Large intestine (tissue), 3 donors: ENCODE measurements around the gene NPIPA5. TPM values are rescaled to one million over a fixed set of nuclear protein-coding genes. Genes with fewer than 3 reads are reported as not detected.
"Not testable (repeated sequence)": the region's sequence is repeated elsewhere in the genome, so short reads cannot be mapped to it uniquely, and the experiment has no call there.

ENCODE experiments used
- DNase-seq, 2 donors: peaks; one replicate each; pipeline versions ENCODE4 v3.0.0 to v3.0.0-alpha.2; 2013
- H3K27ac ChIP-seq: one replicate; pipeline ENCODE4 v1.5.1; 2013; ENCODE audit warnings: low read length
- H3K27me3 ChIP-seq: 2 replicates; pipeline ENCODE4 v1.6.1; 2013; ENCODE audit warnings: low read length; ENCODE audit not compliant: control insufficient read depth, insufficient read depth
- H3K36me3 ChIP-seq: 2 replicates; pipeline ENCODE4 v1.6.1; 2013; ENCODE audit warnings: low read length; ENCODE audit not compliant: control insufficient read depth, insufficient read depth
- H3K4me1 ChIP-seq: one replicate; pipeline ENCODE4 v1.6.1; 2013; ENCODE audit warnings: low read length; ENCODE audit not compliant: control insufficient read depth, insufficient read depth
- H3K4me3 ChIP-seq: one replicate; pipeline ENCODE4 v1.5.1; 2013; ENCODE audit warnings: low read length
- H3K9me3 ChIP-seq: one replicate; pipeline ENCODE4 v1.6.1; 2013; ENCODE audit warnings: mild to moderate bottlenecking, low read depth, low read length, moderate library complexity; ENCODE audit not compliant: control insufficient read depth
- WGBS: methylation state at CpG from one replicate; pipeline ENCODE4 v1.1.5; 2013; ENCODE audit warnings: low lambda C conversion rate; ENCODE audit not compliant: insufficient coverage; 5-methylcytosine and 5-hydroxymethylcytosine counted together
- polyA plus RNA-seq: library from polyadenylated mRNA; unstranded; fragments of 120-200 nt; gene quantifications from one replicate; pipeline ENCODE4 v1.2.1, GENCODE V29; 2013

NPIPA5 gene
- polyA plus RNA-seq, 1 donor, result 19.6 TPM

DNA sequence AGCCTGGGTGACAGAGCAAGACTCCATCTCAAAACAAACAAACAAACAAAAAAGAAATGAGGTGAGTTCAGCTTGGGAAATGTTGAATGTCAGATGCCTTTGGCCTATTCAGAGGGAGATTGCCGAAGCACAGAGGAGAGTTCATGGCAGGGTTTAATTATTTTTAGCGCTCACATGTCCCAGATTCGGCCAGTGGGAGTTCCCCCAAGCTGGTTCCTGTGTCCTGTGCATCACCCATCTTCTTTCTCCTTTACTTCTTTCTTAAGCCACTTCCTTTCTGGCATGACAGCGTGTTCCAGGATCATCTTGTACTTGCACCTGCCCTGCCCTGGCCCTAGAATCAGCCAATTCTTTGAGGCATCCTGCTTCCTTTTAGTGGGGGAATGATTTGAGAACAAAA is 26.7 kb upstream of the NPIPA5 start:
- no peaks in the 10 kb centered on the region for H3K9me3 ChIP-seq
- H3K27ac ChIP-seq, result no peak overlapping the region
- H3K36me3 ChIP-seq, result peaks cover 2% of the 10 kb centered on the region
- no peaks in the 10 kb centered on the region for H3K4me1 ChIP-seq
- H3K27me3 ChIP-seq, result no peaks in the 10 kb centered on the region
- 86% methylated on average over 2 of the region's 4 CpGs for WGBS
- no peak overlapping the region for H3K4me3 ChIP-seq
- no peak for DNase-seq

DNA sequence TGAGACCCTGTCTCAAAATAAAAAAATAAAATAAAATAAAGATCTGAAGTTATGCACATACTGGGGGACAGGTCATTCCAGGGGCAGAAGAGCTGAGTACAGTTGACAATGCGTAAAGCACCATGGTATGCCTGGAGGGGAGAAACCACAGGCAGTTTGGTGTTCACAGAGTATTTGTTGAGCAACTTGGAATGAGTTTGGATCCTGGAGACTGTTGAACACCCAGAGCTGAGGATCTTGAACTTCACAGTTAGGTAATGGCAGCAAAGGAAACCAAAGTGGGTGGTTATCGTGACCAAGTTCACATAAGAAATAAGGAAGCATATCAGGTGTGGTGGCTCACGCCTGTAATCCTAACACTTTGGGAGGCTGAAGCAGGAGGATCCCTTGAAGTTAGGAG is 26.0 kb upstream of the NPIPA5 start:
- not testable (repeated sequence) for H3K4me1 ChIP-seq, H3K27ac ChIP-seq, H3K4me3 ChIP-seq, H3K36me3 ChIP-seq, H3K9me3 ChIP-seq, DNase-seq, H3K27me3 ChIP-seq
- WGBS, result no CpG with 5 or more reads among the region's 3 CpGs

DNA sequence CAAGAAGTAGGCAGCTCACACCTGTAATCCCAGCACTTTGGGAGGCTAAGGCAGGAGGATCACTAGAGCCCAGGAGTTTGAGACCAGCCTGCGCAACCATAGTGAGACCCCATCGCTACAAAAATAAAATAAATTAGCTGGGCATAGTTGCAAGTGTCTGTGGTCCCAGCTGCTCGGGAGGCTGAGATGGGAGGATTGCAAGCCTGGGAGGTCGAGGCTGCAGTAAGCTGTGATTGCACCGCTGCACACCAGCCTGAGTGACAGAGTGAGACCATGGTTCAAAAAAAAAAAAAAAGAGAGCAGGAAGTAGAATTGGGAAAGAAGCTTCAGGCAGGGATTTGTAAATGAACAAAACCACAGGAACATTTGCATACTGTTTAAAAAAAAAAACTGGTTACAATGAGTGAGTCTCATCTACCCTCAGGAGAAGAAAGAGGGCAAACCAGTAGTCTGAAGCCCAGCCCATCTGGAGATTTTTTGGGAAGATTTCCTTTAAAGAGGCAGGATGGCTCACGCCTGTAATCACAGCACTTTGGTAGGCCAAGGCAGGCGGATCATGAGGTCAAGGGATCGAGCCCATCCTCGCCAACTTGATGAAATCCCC is 25.4 kb upstream of the NPIPA5 start:
- Histone ChIP-seq H3K9me3 (no peaks in the 10 kb centered on the region), H3K27ac (no peak overlapping the region), H3K27me3 (no peaks in the 10 kb centered on the region), H3K36me3 (peaks cover 2% of the 10 kb centered on the region), H3K4me1 (peaks cover 7% of the 10 kb centered on the region), H3K4me3 (no peak overlapping the region)
- 100% methylated on average over 3 of the region's 9 CpGs for WGBS
- no peak for DNase-seq

DNA sequence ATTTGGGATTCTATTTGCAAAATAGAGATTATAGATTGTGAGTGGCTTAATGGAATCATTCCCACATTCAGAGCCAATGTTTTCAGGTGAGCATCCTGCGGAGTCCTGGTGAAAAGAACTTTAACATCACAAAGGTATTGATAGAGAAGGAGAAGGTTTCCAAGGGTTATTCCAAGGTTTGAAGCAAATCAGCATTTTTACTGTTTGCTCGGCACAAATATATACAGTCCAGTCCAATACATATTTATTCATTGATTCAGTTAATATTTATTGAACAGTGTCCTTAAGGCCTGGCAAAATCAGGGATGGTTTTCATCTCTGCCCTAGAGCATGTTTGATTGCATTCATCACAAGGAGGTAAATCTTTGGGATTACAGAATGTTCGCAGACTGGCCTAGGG is 23.9 kb upstream of the NPIPA5 start:
- Histone ChIP-seq H3K9me3 (no peaks in the 10 kb centered on the region), H3K27ac (no peak overlapping the region), H3K4me3 (no peak overlapping the region), H3K4me1 (peaks cover 11% of the 10 kb centered on the region), H3K36me3 (peaks cover 2% of the 10 kb centered on the region), H3K27me3 (no peaks in the 10 kb centered on the region)
- WGBS, result no CpG with 5 or more reads among the region's 3 CpGs
- DNase-seq, result no peak

DNA sequence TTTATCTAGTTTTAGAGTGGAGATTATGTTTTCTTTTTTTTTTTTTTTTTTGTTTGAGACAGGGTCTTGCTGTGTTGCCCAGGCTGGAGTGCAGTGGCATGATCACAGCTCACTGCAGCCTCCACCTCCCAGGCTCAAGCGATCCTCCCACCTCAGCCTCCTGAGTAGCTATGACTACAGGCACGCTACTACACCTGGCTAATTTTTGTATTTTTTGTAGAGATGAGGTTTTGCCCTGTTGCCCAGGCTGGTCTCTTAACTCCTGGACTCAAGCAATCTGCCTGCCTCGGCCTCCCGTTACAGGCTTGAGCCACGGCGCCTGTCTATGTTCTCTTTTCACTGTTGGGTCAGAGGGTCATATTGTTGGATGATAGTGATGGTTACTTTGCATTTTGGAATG is 22.2 kb upstream of the NPIPA5 start:
- H3K27me3 ChIP-seq, H3K9me3 ChIP-seq, H3K36me3 ChIP-seq, H3K27ac ChIP-seq, DNase-seq, H3K4me3 ChIP-seq: not testable (repeated sequence)
- WGBS, result no CpG with 5 or more reads among the region's 6 CpGs
- H3K4me1 ChIP-seq, result peaks cover 11% of the 10 kb centered on the region

DNA sequence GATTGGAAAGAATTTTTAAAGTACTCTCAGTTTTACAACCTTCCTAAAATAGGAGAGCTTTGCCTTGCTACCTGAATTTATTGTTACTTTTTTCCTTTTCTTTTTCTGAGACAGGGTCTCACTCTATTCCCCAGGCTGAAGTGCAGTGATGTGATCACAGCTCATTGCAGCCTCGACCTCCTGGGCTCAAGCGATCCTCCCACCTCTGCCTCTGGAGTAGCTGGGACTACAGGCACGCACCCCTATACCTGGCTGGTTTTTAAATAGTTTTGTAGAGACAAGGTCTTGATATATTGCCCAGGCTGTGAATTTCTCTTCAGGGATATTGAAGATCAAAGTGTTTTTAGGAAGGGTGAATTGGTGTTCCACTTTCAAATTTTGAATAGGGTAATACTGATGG is 21.2 kb upstream of the NPIPA5 start:
- H3K27me3 ChIP-seq, result no peaks in the 10 kb centered on the region
- no peak overlapping the region for H3K27ac ChIP-seq
- no CpG with 5 or more reads among the region's 3 CpGs for WGBS

DNA sequence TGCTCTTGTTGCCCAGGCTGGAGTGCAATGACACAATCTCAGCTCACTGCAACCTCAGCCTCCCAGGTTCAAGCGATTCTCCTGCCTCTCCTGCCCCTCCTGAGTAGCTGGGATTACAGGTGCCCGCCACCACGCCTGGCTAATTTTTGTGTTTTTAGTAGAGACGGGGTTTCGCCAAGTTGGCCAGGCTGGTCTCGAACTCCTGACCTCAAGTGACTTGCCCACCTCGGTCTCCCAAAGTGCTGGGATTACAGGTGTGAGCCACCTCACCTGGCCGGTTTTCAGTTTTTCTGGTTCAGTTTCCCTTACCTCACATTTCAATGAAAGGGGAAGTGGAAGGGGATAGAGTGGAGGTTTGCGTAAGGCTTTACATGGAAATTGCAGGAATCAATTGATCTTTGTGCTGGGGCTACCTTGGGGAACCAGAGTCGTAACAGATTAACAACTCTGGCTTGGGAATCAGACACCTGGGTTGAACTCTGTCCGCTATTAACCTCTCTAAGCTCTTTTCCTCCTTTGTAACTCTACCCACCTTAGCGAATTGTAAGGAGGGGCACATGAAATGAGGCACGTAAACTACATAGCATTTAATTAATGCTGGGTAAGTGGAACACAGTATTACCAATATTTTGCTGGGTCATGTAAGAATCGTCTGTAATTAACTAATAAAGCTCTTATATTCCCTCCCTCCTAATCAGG is 20.7 kb upstream of the NPIPA5 start:
- no peak overlapping the region for H3K4me3 ChIP-seq
- H3K27me3 ChIP-seq, result no peaks in the 10 kb centered on the region
- WGBS, result no CpG with 5 or more reads among the region's 14 CpGs
- H3K9me3 ChIP-seq, result no peaks in the 10 kb centered on the region
- H3K27ac ChIP-seq, result peak overlapping the region; percentile 33
- DNase-seq, result peak; percentile 74 to 88
- peaks cover 11% of the 10 kb centered on the region for H3K4me1 ChIP-seq
- peaks cover 2% of the 10 kb centered on the region for H3K36me3 ChIP-seq

More for the DNA sequence above, 21.2 kb upstream of the NPIPA5 start:
- no peak for DNase-seq
- Histone ChIP-seq H3K9me3 (no peaks in the 10 kb centered on the region), H3K4me1 (peaks cover 11% of the 10 kb centered on the region), H3K36me3 (peaks cover 2% of the 10 kb centered on the region), H3K4me3 (no peak overlapping the region)

DNA sequence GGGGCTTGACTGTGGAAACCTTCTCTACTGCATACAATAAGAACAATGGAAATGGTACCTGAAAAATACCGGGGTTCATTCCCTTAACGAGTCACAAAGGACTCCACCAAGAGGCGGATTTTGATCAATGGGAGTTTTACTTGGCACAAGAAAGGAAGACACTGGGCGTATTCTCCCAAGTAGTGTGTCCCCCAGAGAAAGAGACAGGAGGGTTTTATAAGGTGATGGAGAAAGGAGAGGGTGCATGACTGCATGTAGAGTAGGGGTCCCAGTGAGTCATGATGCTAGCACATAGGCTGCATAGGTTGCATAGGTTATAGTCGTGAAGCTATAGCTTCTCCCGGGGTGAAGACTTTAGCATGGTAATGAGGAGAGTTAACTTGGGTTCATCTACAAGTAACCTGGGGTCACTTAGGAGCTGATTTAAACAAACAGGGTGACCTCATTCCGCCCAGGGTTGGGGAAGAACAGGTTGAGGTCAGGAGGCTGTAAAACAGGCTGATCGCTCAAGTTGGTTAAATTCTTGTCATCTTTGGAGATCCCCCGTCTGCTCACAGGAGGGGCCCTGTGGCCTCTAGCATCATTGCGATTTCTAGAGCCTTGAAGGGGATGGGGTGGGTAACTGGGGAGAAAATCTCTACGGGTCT is 19.0 kb upstream of the NPIPA5 start:
- H3K36me3 ChIP-seq, result no peaks in the 10 kb centered on the region
- no peak overlapping the region for H3K4me3 ChIP-seq

DNA sequence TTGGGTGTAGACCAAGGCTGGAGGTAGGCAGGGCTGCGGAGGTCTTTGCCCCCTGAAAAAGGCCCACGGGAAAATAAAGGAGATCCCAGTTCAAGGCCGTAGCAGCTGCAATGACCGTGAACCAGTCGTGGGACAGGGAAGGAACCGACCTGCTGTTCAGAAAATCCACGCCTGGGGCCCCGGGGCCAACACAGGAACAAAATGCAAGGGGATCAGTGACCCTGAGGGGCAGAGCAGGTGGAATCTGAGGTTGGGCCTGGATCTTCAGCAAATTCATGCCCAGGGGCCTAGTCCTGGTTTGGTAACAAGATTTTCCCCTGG is 18.4 kb upstream of the NPIPA5 start:
- DNase-seq, H3K9me3 ChIP-seq, H3K27me3 ChIP-seq, H3K36me3 ChIP-seq, H3K27ac ChIP-seq: not testable (repeated sequence)
- Histone ChIP-seq H3K4me1 (peaks cover 11% of the 10 kb centered on the region), H3K4me3 (peak overlapping the region; percentile 32)
- WGBS, result no CpG with 5 or more reads among the region's 8 CpGs

More for the DNA sequence above, 19.0 kb upstream of the NPIPA5 start:
- no peaks in the 10 kb centered on the region for H3K9me3 ChIP-seq
- H3K27ac ChIP-seq, result no peak overlapping the region
- peaks cover 11% of the 10 kb centered on the region for H3K4me1 ChIP-seq
- WGBS, result no CpG with 5 or more reads among the region's 11 CpGs
- DNase-seq, result no peak
- no peaks in the 10 kb centered on the region for H3K27me3 ChIP-seq

DNA sequence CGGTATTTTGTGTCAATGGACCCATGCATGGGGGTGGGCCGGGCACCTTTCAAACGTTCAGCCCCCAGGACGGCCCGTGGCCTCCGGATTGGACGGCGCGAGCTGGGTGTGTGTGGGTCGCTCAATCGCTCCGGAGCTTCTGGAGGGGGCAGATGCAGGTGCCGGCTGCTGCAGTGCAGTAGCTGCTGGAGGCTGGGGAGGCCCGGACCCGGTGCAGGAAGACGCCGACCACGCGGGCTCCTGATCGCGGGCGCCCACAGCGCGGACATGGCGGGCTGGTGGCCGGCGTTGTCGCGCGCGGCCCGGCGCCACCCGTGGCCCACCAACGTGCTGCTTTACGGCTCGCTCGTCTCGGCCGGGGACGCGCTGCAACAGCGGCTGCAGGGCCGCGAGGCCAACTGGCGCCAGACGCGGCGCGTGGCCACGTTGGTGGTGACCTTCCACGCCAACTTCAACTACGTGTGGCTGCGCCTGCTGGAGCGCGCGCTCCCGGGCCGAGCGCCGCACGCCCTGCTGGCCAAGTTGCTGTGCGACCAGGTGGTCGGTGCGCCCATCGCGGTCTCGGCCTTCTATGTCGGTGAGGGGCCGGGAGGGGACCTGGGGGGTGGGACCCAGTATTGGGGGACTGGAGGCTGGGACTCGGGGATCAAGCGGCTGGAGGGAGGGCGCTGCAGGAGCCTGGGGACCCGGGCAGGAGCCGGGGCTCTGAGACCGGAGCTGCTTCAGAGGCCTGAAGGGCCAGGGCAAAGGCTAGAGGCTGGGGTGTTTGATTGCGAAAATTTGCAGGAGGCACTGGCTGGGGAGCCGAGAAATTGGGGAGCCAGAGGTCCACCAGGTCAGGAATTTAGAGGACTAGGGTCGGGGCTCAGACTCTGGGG is 17.8 kb upstream of the NPIPA5 start, which contains the start of gene MPV17L:
MPV17L (plus strand) TSS at position 124 of the 878 bp plus-strand sequence; CDS start at position 268, 144 bp downstream.
- H3K36me3 ChIP-seq, H3K27me3 ChIP-seq, H3K27ac ChIP-seq, H3K9me3 ChIP-seq: not testable (repeated sequence)
- peak; percentile 7 to 58 for DNase-seq
- H3K4me3 ChIP-seq, result peak within 1 kb of the TSS; percentile 39
- WGBS, result no CpG with 5 or more reads among the region's 79 CpGs
- peaks cover 11% of the 10 kb centered on the region for H3K4me1 ChIP-seq
